Adrenal gland (tissue), 5 donors: ENCODE measurements around the gene P3H3.

Source experiments
- CTCF ChIP-seq, 6 experiments: fragments of 450-650 bp in 4 of 6; fragments of 200-600 bp in 2 of 6; sonication (generic) in 1 of 6; IDR thresholded peaks; 1 replicate in 5 of 6; 2 replicates in 1 of 6; pipeline versions ENCODE4 v1.5.1 to v1.8.0; 2016 to 2021; ENCODE audit warnings: antibody characterized with exemption in 6 of 6, mild to moderate bottlenecking in 2 of 6, moderate library complexity in 1 of 6
- POLR2A ChIP-seq, 2 donors: fragments of 450-650 bp; IDR thresholded peaks; one replicate each; pipeline ENCODE4 v1.6.1; 2017; ENCODE audit warnings: antibody characterized with exemption in 2 of 2, mild to moderate bottlenecking in 2 of 2, moderate library complexity in 1 of 2
- donor health status: DM: no; HTN: no; CAD: no.

DNA sequence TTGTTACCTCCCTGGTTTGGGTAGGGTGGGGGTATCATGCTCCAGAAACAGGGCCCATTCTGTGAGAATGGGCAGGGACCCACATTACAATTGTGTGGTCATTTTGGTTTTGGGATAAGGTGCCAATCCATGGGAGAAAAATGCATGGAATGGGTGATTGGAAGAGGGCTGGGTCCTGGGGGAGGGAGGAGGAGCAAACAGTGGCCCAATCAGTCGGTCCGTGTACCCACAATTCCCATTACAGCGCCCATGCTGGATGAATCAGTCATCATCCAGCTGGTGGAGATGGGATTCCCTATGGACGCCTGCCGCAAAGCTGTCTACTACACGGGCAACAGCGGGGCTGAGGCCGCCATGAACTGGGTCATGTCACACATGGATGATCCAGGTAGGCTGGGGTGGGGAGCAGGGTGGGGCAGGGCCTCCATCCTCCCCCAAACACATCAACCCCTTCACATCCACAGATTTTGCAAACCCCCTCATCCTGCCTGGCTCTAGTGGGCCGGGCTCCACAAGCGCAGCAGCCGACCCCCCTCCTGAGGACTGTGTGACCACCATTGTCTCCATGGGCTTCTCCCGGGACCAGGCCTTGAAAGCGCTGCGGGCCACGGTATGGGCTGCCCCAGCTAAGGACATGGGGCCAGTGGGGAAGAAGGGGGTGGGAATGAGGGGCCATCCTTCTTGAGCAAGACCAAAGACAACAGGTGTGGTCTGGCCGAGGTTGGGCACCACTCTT, 35.5 kb downstream of the P3H3 start:
- TF ChIP-seq CTCF (IDR thresholded peaks at IDR 0.05) (no peak), POLR2A (IDR thresholded peaks at IDR 0.05) (no peak)
